ENCODE measurements around the gene LY86. TPM values are rescaled to one million over a fixed set of nuclear protein-coding genes. Genes with fewer than 3 reads are reported as not detected.

The LY86 gene
- total and polyA plus RNA-seq, 10 of the 15 experiments (the other 5 are each of a cell fraction or from before 2014, with no cell fraction given) = 68.2 to 457 (median 128) TPM

GRCh38 chr6:6604015-6604414, 15.5 kb downstream of the LY86 start:
- ChIA-PET POLR2A (interaction anchor here (1.0 to 1.8 kb wide), 2 partner anchors 9 to 24 kb away, joined by 4 to 5 read pairs; no protein-coding TSS in a partner anchor), SMC1A (ENCODE audit: uncharacterized antibody, unreplicated experiment) (interaction anchor here (0.7 to 2.0 kb wide), 8 partner anchors 9 to 56 kb away, joined by 3 to 10 read pairs (median 4); no protein-coding TSS in a partner anchor), CTCF (interaction anchor here (0.6 to 1.4 kb wide), 5 partner anchors 10 to 435 kb away, joined by 3 to 4 read pairs (median 3); partner anchors contain the start of gene LY86), RAD21 (ENCODE audit: unreplicated experiment) (no interaction called here)
- no peak overlapping the region for H3K4me2 ChIP-seq (ENCODE audit: control insufficient read depth, insufficient read depth)
- H3K4me1 ChIP-seq (ENCODE audit: control insufficient read depth, insufficient read depth, low read length) = 0 out of 2 replicates have a peak, but pooled peaks cover under 1% of the 10 kb centered on the region
- H4K20me1 ChIP-seq (ENCODE audit: control insufficient read depth, insufficient read depth) = no peaks in the 10 kb centered on the region
- intact Hi-C loops (cut with micrococcal nuclease; ENCODE audit: unreplicated experiment) = no loop called here
- no peak overlapping the region for H3K9ac ChIP-seq (ENCODE audit: control insufficient read depth, insufficient read depth, low read length)
- H3K4me3 ChIP-seq = no peak overlapping the region
- no peak overlapping the region for H3K27ac ChIP-seq (ENCODE audit: control insufficient read depth, insufficient read depth)
- H3K27me3 ChIP-seq (replicated peaks in 1 of 2; ENCODE audit: control insufficient read depth in 2 of 2, insufficient read depth in 2 of 2, low read length in 1 of 2) = no peaks in the 10 kb centered on the region
- FAIRE-seq = no peak
- H3K79me2 ChIP-seq (ENCODE audit: control insufficient read depth, insufficient read depth, low read length) = no peaks in the 10 kb centered on the region
- no peak for DNase-seq (ENCODE audit: low read depth, low spot score)
- no peak overlapping the region for H2AFZ ChIP-seq (ENCODE audit: control insufficient read depth, low read depth, low read length)
- TF ChIP-seq EGR1 (IDR thresholded peaks at IDR 0.05; ENCODE audit: borderline replicate concordance in 1 of 2, low read depth in 2 of 2, low read length in 2 of 2) (no peak), NFYB (IDR thresholded peaks at IDR 0.05; ENCODE audit: insufficient read depth, low read depth, low read length) (no peak), ZNF384 (IDR thresholded peaks at IDR 0.05; ENCODE audit: borderline replicate concordance, low read depth, low read length) (no peak), EP300 (IDR thresholded peaks at IDR 0.05; ENCODE audit: borderline replicate concordance in 1 of 2, control insufficient read depth in 1 of 2, low read depth in 2 of 2, low read length in 2 of 2) (no peak), ATF7 (IDR thresholded peaks at IDR 0.05; ENCODE audit: low read depth) (no peak), IKZF2 (IDR thresholded peaks at IDR 0.05) (no peak), TCF3 (IDR thresholded peaks at IDR 0.05; ENCODE audit: borderline replicate concordance, insufficient read depth, low read depth, low read length) (no peak), RB1 (IDR thresholded peaks at IDR 0.05; ENCODE audit: borderline replicate concordance) (no peak), GABPA (IDR thresholded peaks at IDR 0.05; ENCODE audit: low read depth) (no peak), STAT1 (conservative IDR thresholded peaks at IDR 0.05) (no peak), NBN (IDR thresholded peaks at IDR 0.05) (no peak)
- in situ Hi-C loops (cut with MboI) = no loop called here
- ATAC-seq = no peak
- H3K36me3 ChIP-seq (ENCODE audit: control insufficient read depth in 2 of 2, insufficient read depth in 2 of 2, low read length in 1 of 2) = peaks cover 0 to 6% of the 10 kb centered on the region in 2 experiments; a peak in 3 of 4 replicates
- H3K9me3 ChIP-seq (replicated peaks; ENCODE audit: control insufficient read depth, insufficient read depth, low read length) = peaks cover 8% of the 10 kb centered on the region; the same call in 2 of the 3 replicates
- BruUV-seq (replicated peaks) = no TSS peak

Data from GM12878 (cell line).